GM21423 (cell line): ENCODE results near the gene SOX4.

Experiments
- ATAC-seq: cut with Tn5 transposase; IDR thresholded peaks from one replicate; pipeline ENCODE4 v1.9.1; 2021; ENCODE audit warnings: mild to moderate bottlenecking, moderate library complexity; ENCODE audit not compliant: unreplicated experiment

The SOX4 gene

GRCh38 chr6:21612067-21612745 lies 18.7 kb downstream of the SOX4 start:
- ATAC-seq, result no peak

- no peak for ATAC-seq
Observed at GRCh38 chr6:21613809-21614208, 20.3 kb downstream of the SOX4 start.

- ATAC-seq, result no peak
Observed at GRCh38 chr6:21614226-21614625, 20.7 kb downstream of the SOX4 start.

GRCh38 chr6:21615504-21615903 lies 22.0 kb downstream of the SOX4 start:
- no peak for ATAC-seq

GRCh38 chr6:21616005-21616404 lies 22.5 kb downstream of the SOX4 start:
- no peak for ATAC-seq

GRCh38 chr6:21625642-21626041 lies 32.1 kb downstream of the SOX4 start:
- no peak for ATAC-seq

GRCh38 chr6:21626756-21627155 lies 33.2 kb downstream of the SOX4 start:
- ATAC-seq, result no peak

- no peak for ATAC-seq
Observed at GRCh38 chr6:21628160-21628559, 34.6 kb downstream of the SOX4 start.

GRCh38 chr6:21633511-21634109 lies 40.1 kb downstream of the SOX4 start:
- no peak for ATAC-seq

- no peak for ATAC-seq
Observed at GRCh38 chr6:21634582-21634981, 41.0 kb downstream of the SOX4 start.

GRCh38 chr6:21636876-21637275 lies 43.3 kb downstream of the SOX4 start:
- no peak for ATAC-seq

GRCh38 chr6:21639316-21639715 lies 45.8 kb downstream of the SOX4 start:
- no peak for ATAC-seq
